ENCODE results near the gene CDK11B.

CDK11B gene

DNA sequence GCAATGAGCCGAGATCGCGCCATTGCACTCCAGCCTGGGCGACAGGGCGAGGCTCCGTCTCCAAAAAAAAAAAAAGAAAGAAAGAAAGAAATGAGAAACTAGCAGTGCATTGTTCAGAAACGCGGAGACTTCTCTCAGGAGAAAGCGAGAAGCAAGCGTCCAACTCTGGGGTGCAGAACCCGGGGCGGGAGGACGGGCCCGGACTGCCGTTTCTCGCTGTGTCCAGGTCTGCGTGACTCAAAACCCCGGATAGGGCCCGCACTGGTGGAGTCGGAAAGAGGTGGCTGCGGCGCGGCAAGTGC, 43.9 kb downstream of the CDK11B start:
- peak overlapping the region; percentile 84 to 91 for H3K4me3 ChIP-seq (ENCODE audit: low read depth in 1 of 2, low read length in 2 of 2)
- peaks cover 0 to 8% of the 10 kb centered on the region in 2 donors for H3K36me3 ChIP-seq (ENCODE audit: control insufficient read depth in 1 of 2, insufficient read depth in 2 of 2, low read length in 2 of 2)
- peak overlapping the region; percentile 13 to 94 for H3K9ac ChIP-seq (ENCODE audit: low read depth in 1 of 2, low read length in 2 of 2)
- no peaks in the 10 kb centered on the region for H3K27me3 ChIP-seq (ENCODE audit: control insufficient read depth in 1 of 2, insufficient read depth in 2 of 2, low read length in 2 of 2)
- peak overlapping the region; percentile 44 for H3K27ac ChIP-seq (ENCODE audit: low read depth, low read length)
- H3K9me3 ChIP-seq (ENCODE audit: control insufficient read depth in 1 of 2, low read length in 2 of 2), result no peaks in the 10 kb centered on the region
- peaks cover 19 to 28% of the 10 kb centered on the region in 2 donors for H3K4me1 ChIP-seq (ENCODE audit: control insufficient read depth in 1 of 2, insufficient read depth in 2 of 2, low read length in 2 of 2)

DNA sequence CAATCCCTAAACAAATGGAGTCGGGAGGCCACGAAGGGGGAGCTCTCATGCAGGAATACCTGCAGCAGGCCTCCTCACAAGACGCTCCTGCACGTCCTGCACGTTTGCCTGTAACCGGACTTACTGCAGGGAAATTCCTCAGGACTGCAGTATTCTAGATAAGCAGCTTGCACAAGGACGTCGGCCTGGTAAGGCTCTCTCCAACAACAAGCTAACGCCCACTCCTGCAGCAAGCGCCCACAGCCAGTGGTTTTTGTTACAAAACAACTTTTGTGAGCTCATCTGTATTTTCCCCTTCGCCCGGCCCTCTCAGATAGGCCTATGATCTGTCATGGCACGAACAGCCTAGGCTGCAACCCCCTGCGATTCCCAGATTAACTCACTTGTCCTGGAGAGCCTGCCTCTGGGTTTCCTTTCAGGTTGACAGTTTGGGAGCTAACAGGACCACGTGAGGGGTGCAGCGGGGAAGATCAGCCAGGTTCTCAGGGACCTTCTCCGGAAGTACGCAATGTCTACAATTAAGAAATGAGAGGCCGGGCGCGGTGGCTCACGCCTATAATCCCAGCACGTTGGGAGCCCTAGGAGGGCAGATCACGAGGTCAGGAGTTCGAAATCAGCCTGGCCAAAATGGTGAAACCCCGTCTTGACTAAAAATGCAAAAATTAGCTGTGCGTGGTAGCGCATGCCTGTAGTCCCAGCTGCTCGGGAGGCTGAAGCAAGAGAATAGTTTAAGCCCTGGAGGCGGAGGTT, 44.4 kb downstream of the CDK11B start:
- no peaks in the 10 kb centered on the region for H3K27me3 ChIP-seq (ENCODE audit: control insufficient read depth in 1 of 2, insufficient read depth in 2 of 2, low read length in 2 of 2)
- H3K9ac ChIP-seq (ENCODE audit: low read depth in 1 of 2, low read length in 2 of 2), result peak overlapping the region; percentile 29 to 94
- peaks cover 19 to 28% of the 10 kb centered on the region in 2 donors for H3K4me1 ChIP-seq (ENCODE audit: control insufficient read depth in 1 of 2, insufficient read depth in 2 of 2, low read length in 2 of 2)
- peak overlapping the region; percentile 84 to 91 for H3K4me3 ChIP-seq (ENCODE audit: low read depth in 1 of 2, low read length in 2 of 2)
- H3K9me3 ChIP-seq (ENCODE audit: control insufficient read depth in 1 of 2, low read length in 2 of 2), result no peaks in the 10 kb centered on the region
- H3K36me3 ChIP-seq (ENCODE audit: control insufficient read depth in 1 of 2, insufficient read depth in 2 of 2, low read length in 2 of 2), result peaks cover 0 to 8% of the 10 kb centered on the region in 2 donors
- no peak overlapping the region for H3K27ac ChIP-seq (ENCODE audit: low read depth, low read length)

DNA sequence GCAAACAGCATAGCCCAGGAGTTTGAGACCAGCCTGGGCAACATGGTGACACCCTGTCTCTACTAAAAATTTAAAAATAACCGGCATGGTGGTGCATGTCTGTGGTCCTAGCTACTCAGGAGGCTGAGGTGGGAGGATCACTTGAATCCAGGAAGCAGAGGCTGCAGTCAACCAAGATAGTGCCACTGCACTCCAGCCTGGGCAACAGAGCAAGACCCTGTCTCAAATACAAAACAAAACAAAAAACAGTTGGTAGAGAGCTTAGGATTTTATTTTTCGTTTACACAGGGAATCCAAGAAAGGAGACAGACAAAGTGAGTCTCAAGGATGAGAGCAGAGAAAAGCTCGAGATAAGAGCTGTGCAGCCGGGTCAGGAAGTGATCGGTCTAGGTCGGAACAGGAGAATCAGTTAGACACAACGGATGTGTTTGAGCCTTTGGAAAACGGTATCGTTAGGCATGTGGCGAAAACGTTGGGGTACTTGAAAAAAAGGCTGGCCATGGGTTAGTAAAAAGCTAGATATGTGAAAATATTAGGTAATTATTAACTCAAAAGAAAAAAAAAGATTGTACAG, 45.2 kb downstream of the CDK11B start:
- Histone ChIP-seq H3K4me1 (ENCODE audit: control insufficient read depth in 1 of 2, insufficient read depth in 2 of 2, low read length in 2 of 2) (peaks cover 19 to 28% of the 10 kb centered on the region in 2 donors), H3K36me3 (ENCODE audit: control insufficient read depth in 1 of 2, insufficient read depth in 2 of 2, low read length in 2 of 2) (peaks cover 0 to 8% of the 10 kb centered on the region in 2 donors), H3K27me3 (ENCODE audit: control insufficient read depth in 1 of 2, insufficient read depth in 2 of 2, low read length in 2 of 2) (no peaks in the 10 kb centered on the region), H3K9me3 (ENCODE audit: control insufficient read depth in 1 of 2, low read length in 2 of 2) (no peaks in the 10 kb centered on the region), H3K4me3 (ENCODE audit: low read depth in 1 of 2, low read length in 2 of 2) (peak overlapping the region; percentile 84 to 91), H3K27ac (ENCODE audit: low read depth, low read length) (no peak overlapping the region), H3K9ac (ENCODE audit: low read depth in 1 of 2, low read length in 2 of 2) (peak overlapping the region; percentile 29 to 94)

DNA sequence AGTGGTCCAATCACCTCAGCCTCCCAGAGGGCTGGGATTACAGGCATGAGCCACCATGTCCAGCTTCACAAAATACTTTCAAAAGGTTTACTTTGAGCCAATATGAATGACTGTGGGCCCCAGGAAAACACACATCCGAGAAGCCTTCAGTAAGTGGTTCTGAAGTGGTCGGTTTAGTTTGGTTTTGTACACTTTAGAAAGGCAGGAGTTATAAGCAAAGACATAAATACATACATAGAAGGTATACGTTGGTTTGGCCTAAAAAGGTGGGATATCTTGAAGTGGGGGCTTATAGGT, 46.8 kb downstream of the CDK11B start:
- H3K36me3 ChIP-seq (ENCODE audit: control insufficient read depth in 1 of 2, insufficient read depth in 2 of 2, low read length in 2 of 2), result no peaks in the 10 kb centered on the region
- no peaks in the 10 kb centered on the region for H3K9me3 ChIP-seq (ENCODE audit: control insufficient read depth in 1 of 2, low read length in 2 of 2)
- H3K4me3 ChIP-seq (ENCODE audit: low read depth in 1 of 2, low read length in 2 of 2), result no peak overlapping the region
- H3K27me3 ChIP-seq (ENCODE audit: control insufficient read depth in 1 of 2, insufficient read depth in 2 of 2, low read length in 2 of 2), result no peaks in the 10 kb centered on the region
- H3K27ac ChIP-seq (ENCODE audit: low read depth, low read length), result no peak overlapping the region
- H3K4me1 ChIP-seq (ENCODE audit: control insufficient read depth in 1 of 2, insufficient read depth in 2 of 2, low read length in 2 of 2), result peaks cover 16 to 24% of the 10 kb centered on the region in 2 donors
- H3K9ac ChIP-seq (ENCODE audit: low read depth in 1 of 2, low read length in 2 of 2), result no peak overlapping the region

DNA sequence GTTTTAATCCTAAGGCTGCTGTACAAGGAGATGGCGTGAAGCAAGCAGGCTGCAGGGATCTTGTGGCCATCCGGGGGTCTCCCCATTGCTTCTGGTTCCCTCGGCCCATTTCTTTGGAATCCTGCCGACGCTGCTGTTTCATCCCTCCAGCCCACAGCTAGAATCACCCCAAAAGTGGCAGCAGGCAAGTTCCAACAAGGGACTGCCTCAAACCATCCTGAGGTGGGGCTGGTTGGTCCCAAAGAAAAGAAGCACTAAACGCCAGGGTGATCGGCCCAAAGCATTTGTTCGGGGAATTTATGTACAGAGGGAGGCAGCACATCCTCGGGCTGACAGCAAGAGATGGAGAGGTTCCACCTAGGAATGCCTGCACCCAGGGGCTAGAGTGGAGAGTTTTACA, 48.0 kb downstream of the CDK11B start:
- Histone ChIP-seq H3K9ac (ENCODE audit: low read depth in 1 of 2, low read length in 2 of 2) (no peak overlapping the region), H3K27ac (ENCODE audit: low read depth, low read length) (no peak overlapping the region), H3K27me3 (ENCODE audit: control insufficient read depth in 1 of 2, insufficient read depth in 2 of 2, low read length in 2 of 2) (no peaks in the 10 kb centered on the region)

DNA sequence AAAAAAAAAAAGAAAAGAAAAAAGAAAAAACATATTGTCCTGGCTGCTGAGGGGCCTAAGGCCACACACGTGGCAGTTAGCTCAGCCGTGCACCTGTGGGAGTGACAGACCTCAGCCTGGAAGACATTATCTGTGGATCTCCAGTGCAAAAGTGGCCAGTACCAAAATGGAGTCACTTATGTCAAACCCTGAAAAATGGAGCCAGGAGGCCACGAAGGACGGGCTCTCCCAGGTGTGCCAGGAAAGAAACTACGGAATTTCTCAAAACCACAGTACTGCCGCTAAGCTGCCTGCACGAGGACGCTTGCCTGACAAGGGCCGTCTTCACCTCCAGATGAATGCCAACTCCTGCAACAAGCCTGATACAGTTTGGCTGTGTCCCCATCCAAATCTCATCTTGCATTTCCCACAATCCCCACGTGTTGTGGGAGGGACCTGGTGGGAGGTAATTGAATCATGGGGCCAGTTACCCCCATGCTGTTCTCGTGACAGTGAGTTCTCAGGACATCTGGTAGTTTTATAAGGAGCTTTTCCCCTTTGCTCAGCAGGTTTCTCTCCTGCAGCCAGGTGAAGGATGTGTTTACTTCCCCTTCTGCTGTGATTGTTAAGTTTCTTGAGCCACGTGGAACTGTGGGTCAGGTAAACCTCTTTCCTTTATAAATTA, 48.9 kb downstream of the CDK11B start:
- no peak overlapping the region for H3K9ac ChIP-seq (ENCODE audit: low read depth in 1 of 2, low read length in 2 of 2)
- H3K9me3 ChIP-seq (ENCODE audit: control insufficient read depth in 1 of 2, low read length in 2 of 2), result no peaks in the 10 kb centered on the region
- no peaks in the 10 kb centered on the region for H3K27me3 ChIP-seq (ENCODE audit: control insufficient read depth in 1 of 2, insufficient read depth in 2 of 2, low read length in 2 of 2)
- no peaks in the 10 kb centered on the region for H3K36me3 ChIP-seq (ENCODE audit: control insufficient read depth in 1 of 2, insufficient read depth in 2 of 2, low read length in 2 of 2)
- no peak overlapping the region for H3K4me3 ChIP-seq (ENCODE audit: low read depth in 1 of 2, low read length in 2 of 2)
- peaks cover 9 to 20% of the 10 kb centered on the region in 2 donors for H3K4me1 ChIP-seq (ENCODE audit: control insufficient read depth in 1 of 2, insufficient read depth in 2 of 2, low read length in 2 of 2)
- H3K27ac ChIP-seq (ENCODE audit: low read depth, low read length), result no peak overlapping the region

More for the DNA sequence above, 48.0 kb downstream of the CDK11B start:
- no peaks in the 10 kb centered on the region for H3K9me3 ChIP-seq (ENCODE audit: control insufficient read depth in 1 of 2, low read length in 2 of 2)
- H3K4me3 ChIP-seq (ENCODE audit: low read depth in 1 of 2, low read length in 2 of 2), result no peak overlapping the region
- peaks cover 9 to 20% of the 10 kb centered on the region in 2 donors for H3K4me1 ChIP-seq (ENCODE audit: control insufficient read depth in 1 of 2, insufficient read depth in 2 of 2, low read length in 2 of 2)
- no peaks in the 10 kb centered on the region for H3K36me3 ChIP-seq (ENCODE audit: control insufficient read depth in 1 of 2, insufficient read depth in 2 of 2, low read length in 2 of 2)

DNA sequence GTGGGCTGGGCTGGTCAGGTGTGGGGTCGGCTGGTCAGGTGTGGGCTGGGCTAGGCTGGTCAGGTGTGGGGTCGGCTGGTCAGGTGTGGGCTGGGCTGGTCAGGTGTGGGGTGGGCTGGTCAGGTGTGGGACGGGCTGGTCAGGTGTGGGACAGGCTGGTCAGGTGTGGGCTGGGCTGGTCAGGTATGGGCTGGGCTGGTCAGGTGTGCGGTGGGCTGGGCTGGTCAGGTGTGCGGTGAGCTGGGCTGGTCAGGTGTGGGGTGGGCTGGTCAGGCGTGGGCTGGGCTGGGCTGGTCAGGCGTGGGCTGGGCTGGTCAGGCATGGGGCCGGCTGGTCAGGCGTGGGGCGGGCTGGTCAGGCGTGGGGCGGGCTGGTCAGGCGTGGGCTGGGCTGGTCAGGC, 52.6 kb downstream of the CDK11B start:
- Histone ChIP-seq H3K9ac (ENCODE audit: low read depth in 1 of 2, low read length in 2 of 2) (no peak overlapping the region), H3K4me1 (ENCODE audit: control insufficient read depth in 1 of 2, insufficient read depth in 2 of 2, low read length in 2 of 2) (peaks cover 0 to 5% of the 10 kb centered on the region in 2 donors), H3K36me3 (ENCODE audit: control insufficient read depth in 1 of 2, insufficient read depth in 2 of 2, low read length in 2 of 2) (no peaks in the 10 kb centered on the region), H3K9me3 (ENCODE audit: control insufficient read depth in 1 of 2, low read length in 2 of 2) (no peaks in the 10 kb centered on the region), H3K27ac (ENCODE audit: low read depth, low read length) (no peak overlapping the region), H3K4me3 (ENCODE audit: low read depth in 1 of 2, low read length in 2 of 2) (no peak overlapping the region), H3K27me3 (ENCODE audit: control insufficient read depth in 1 of 2, insufficient read depth in 2 of 2, low read length in 2 of 2) (peaks cover 2 to 5% of the 10 kb centered on the region in 2 donors)

DNA sequence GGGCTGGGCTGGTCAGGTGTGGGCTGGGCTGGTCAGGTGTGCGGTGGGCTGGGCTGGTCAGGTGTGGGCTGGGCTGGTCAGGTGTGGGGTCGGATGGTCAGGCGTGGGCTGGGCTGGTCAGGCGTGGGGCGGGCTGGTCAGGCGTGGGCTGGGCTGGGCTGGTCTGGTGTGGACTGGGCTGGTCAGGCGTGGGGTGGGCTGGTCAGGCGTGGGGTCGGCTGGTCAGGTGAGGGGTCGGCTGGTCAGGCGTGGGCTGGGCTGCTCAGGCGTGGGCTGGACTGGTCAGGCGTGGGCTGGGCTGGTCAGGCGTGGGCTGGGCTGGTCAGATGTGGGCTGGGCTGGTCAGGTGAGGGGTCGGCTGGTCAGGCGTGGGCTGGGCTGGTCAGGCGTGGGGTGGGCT, 53.1 kb downstream of the CDK11B start:
- peaks cover 5 to 6% of the 10 kb centered on the region in 2 donors for H3K27me3 ChIP-seq (ENCODE audit: control insufficient read depth in 1 of 2, insufficient read depth in 2 of 2, low read length in 2 of 2)
- H3K36me3 ChIP-seq (ENCODE audit: control insufficient read depth in 1 of 2, insufficient read depth in 2 of 2, low read length in 2 of 2), result no peaks in the 10 kb centered on the region
- H3K4me3 ChIP-seq (ENCODE audit: low read depth in 1 of 2, low read length in 2 of 2), result no peak overlapping the region
- H3K9ac ChIP-seq (ENCODE audit: low read depth in 1 of 2, low read length in 2 of 2), result no peak overlapping the region
- H3K9me3 ChIP-seq (ENCODE audit: control insufficient read depth in 1 of 2, low read length in 2 of 2), result no peaks in the 10 kb centered on the region
- H3K27ac ChIP-seq (ENCODE audit: low read depth, low read length), result no peak overlapping the region
- peaks cover 0 to 5% of the 10 kb centered on the region in 2 donors for H3K4me1 ChIP-seq (ENCODE audit: control insufficient read depth in 1 of 2, insufficient read depth in 2 of 2, low read length in 2 of 2)

DNA sequence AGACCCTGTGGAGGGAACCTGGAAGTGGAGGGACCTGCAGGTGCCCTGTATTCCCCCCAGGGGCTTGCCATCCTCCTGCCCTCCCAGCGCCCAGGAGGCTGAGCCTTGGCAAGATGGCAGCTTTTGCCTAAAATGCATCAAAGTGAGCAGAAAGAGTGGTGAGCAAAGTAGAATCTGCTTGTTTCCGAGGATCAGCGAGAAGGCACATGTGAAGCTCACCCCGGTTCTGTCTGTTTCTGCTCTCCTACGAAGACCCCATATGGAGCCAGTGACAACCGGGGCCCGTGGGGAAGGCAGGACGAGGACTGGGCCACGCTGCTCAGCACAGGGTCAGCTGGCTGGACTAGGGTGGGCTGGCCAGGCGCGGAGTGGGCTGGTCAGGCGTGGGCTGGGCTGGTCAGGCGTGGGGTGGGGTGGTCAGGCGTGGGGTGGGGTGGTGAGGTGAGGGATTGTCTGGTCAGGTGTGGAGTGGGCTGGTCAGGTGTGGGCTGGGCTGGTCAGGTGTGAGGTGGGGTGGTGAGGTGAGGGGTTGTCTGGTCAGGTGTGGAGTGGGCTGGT, 53.7 kb downstream of the CDK11B start:
- Histone ChIP-seq H3K27me3 (ENCODE audit: control insufficient read depth in 1 of 2, insufficient read depth in 2 of 2, low read length in 2 of 2) (peaks cover 5 to 6% of the 10 kb centered on the region in 2 donors), H3K4me1 (ENCODE audit: control insufficient read depth in 1 of 2, insufficient read depth in 2 of 2, low read length in 2 of 2) (peaks cover 0 to 10% of the 10 kb centered on the region in 2 donors), H3K9me3 (ENCODE audit: control insufficient read depth in 1 of 2, low read length in 2 of 2) (no peaks in the 10 kb centered on the region), H3K27ac (ENCODE audit: low read depth, low read length) (no peak overlapping the region), H3K36me3 (ENCODE audit: control insufficient read depth in 1 of 2, insufficient read depth in 2 of 2, low read length in 2 of 2) (no peaks in the 10 kb centered on the region), H3K9ac (ENCODE audit: low read depth in 1 of 2, low read length in 2 of 2) (no peak overlapping the region), H3K4me3 (ENCODE audit: low read depth in 1 of 2, low read length in 2 of 2) (no peak overlapping the region)

DNA sequence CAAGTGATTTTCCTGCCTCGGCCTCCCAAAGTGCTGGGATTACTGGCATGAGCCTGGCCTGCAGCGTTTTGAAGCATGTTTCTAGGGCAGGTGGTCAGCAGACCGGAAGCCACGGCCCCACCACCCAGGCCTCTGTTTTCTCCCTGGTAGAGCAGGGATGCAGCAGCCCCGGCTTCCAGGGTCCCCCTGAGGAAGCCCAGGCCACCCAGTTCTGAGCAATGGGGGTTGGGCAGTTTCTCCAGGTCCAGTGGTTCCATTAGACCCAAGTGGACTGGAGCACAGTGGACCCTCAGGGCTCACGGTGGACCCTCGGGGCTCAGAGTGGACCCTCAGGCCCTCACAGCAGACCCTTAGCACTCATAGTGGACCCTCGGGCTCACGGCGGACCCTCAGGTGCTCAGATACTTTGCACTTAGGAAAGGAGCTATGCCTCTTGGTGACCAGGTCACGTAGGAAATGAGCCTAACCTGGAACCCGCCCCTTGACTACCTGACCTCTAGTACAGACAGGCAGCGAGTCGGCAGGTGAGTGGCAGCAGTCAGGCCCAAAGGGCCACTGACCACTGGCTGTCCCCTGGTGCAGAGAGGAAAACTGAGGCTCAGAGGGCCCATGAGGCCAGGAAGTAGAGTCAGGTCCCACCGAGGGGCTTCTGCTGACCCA, 54.3 kb downstream of the CDK11B start:
- H3K27ac ChIP-seq (ENCODE audit: low read depth, low read length), result no peak overlapping the region
- no peak overlapping the region for H3K4me3 ChIP-seq (ENCODE audit: low read depth in 1 of 2, low read length in 2 of 2)
- no peaks in the 10 kb centered on the region for H3K9me3 ChIP-seq (ENCODE audit: control insufficient read depth in 1 of 2, low read length in 2 of 2)
- H3K4me1 ChIP-seq (ENCODE audit: control insufficient read depth in 1 of 2, insufficient read depth in 2 of 2, low read length in 2 of 2), result peaks cover 0 to 10% of the 10 kb centered on the region in 2 donors
- no peaks in the 10 kb centered on the region for H3K36me3 ChIP-seq (ENCODE audit: control insufficient read depth in 1 of 2, insufficient read depth in 2 of 2, low read length in 2 of 2)
- H3K27me3 ChIP-seq (ENCODE audit: control insufficient read depth in 1 of 2, insufficient read depth in 2 of 2, low read length in 2 of 2), result peaks cover 5 to 6% of the 10 kb centered on the region in 2 donors
- no peak overlapping the region for H3K9ac ChIP-seq (ENCODE audit: low read depth in 1 of 2, low read length in 2 of 2)

All from duodenal mucosa (tissue), 2 donors.